WTC11 (cell line): ENCODE measurements around the gene SDHB. TPM values are rescaled to one million over a fixed set of nuclear protein-coding genes. Genes with fewer than 3 reads are reported as not detected.

Experiments used
- ATAC-seq: fragments of 200-7000 bp; cut with Tn5 transposase; 2 replicates; pipeline ENCODE4 v1.10.0; 2021; ENCODE audit warnings: mild to moderate bottlenecking, moderate library complexity
- CTCF ChIA-PET: fragments of 300-600 bp; sonication (Branson Sonifier 250); formaldehyde crosslinking; loops from one replicate; lab custom pipeline; 2021; ENCODE audit warnings: antibody characterized with exemption; lab: Charles Lee
- POLR2A ChIA-PET: fragments of 350-600 bp; sonication (Branson Sonifier 250); formaldehyde crosslinking; loops from one replicate; lab custom pipeline; 2021; ENCODE audit warnings: antibody characterized with exemption; lab: Charles Lee
- DNase-seq: peaks from one replicate; pipeline ENCODE4 v3.0.0; 2021; ENCODE audit warnings: low spot score
- H3K27ac Mint-ChIP-seq: 2 replicates; pipeline ENCODE4 v1.8.0; 2021; ENCODE audit warnings: mixed read lengths
- H3K27me3 Mint-ChIP-seq: 2 replicates; pipeline ENCODE4 v1.8.0; 2021; ENCODE audit warnings: low read depth, mild to moderate bottlenecking, moderate library complexity, mixed read lengths
- H3K36me3 Mint-ChIP-seq: 2 replicates; pipeline ENCODE4 v1.8.0; 2021; ENCODE audit warnings: mixed read lengths
- H3K4me1 Mint-ChIP-seq: 2 replicates; pipeline ENCODE4 v1.8.0; 2022; ENCODE audit warnings: mixed read lengths
- H3K4me3 Mint-ChIP-seq: 2 replicates; pipeline ENCODE4 v1.8.0; 2021; ENCODE audit warnings: mild to moderate bottlenecking, moderate library complexity, mixed read lengths
- H3K9me3 Mint-ChIP-seq: 2 replicates; pipeline ENCODE4 v1.8.0; 2021; ENCODE audit warnings: mixed read lengths
- ATF1 ChIP-seq: sonication (generic); formaldehyde crosslinking; IDR thresholded peaks from 2 replicates; pipeline ENCODE4 v1.8.1; 2023; ENCODE audit warnings: mild to moderate bottlenecking, moderate library complexity, missing genetic modification reagents
- ATF6 ChIP-seq: sonication (generic); formaldehyde crosslinking; IDR thresholded peaks from 2 replicates; pipeline ENCODE4 v1.8.1; 2023; ENCODE audit warnings: mild to moderate bottlenecking, missing genetic modification reagents
- CTCF ChIP-seq: fragments of 200-600 bp; IDR thresholded peaks from 2 replicates; pipeline ENCODE4 v1.8.0; 2022; ENCODE audit warnings: antibody characterized with exemption
- E2F4 ChIP-seq: sonication (generic); formaldehyde crosslinking; IDR thresholded peaks from 2 replicates; pipeline ENCODE4 v1.8.1; 2022; ENCODE audit warnings: low read depth, mild to moderate bottlenecking, moderate library complexity, missing genetic modification reagents, borderline replicate concordance
- EMX1 ChIP-seq: fragments of 250-450 bp; sonication (Bioruptor Pico); IDR thresholded peaks from 2 replicates; pipeline ENCODE4 v1.8.0; 2021; ENCODE audit warnings: mild to moderate bottlenecking
- MXD4 ChIP-seq: fragments of 250-450 bp; sonication (Bioruptor Pico); IDR thresholded peaks from 2 replicates; pipeline ENCODE4 v1.8.0; 2021; ENCODE audit warnings: mild to moderate bottlenecking, moderate library complexity, borderline replicate concordance
- NFE2L1 ChIP-seq: sonication (generic); formaldehyde crosslinking; IDR thresholded peaks from 2 replicates; pipeline ENCODE4 v1.8.1; 2023; ENCODE audit warnings: missing genetic modification reagents
- NR3C1 ChIP-seq: sonication (generic); formaldehyde crosslinking; conservative IDR thresholded peaks from 2 replicates; pipeline ENCODE4 v1.8.1; 2023; ENCODE audit warnings: low read depth, mild to moderate bottlenecking, missing genetic modification reagents
- RORB ChIP-seq: fragments of 250-450 bp; sonication (Bioruptor Pico); IDR thresholded peaks from 2 replicates; pipeline ENCODE4 v1.9.0; 2021; ENCODE audit warnings: mild to moderate bottlenecking
- SMAD4 ChIP-seq: sonication (generic); formaldehyde crosslinking; IDR thresholded peaks from 2 replicates; pipeline ENCODE4 v1.8.0; 2022; ENCODE audit warnings: mild to moderate bottlenecking, missing genetic modification reagents
- SP1 ChIP-seq: sonication (generic); formaldehyde crosslinking; conservative IDR thresholded peaks from 2 replicates; pipeline ENCODE4 v1.8.1; 2022; ENCODE audit warnings: missing genetic modification reagents
- STAT6 ChIP-seq: sonication (generic); formaldehyde crosslinking; conservative IDR thresholded peaks from 2 replicates; pipeline ENCODE4 v1.8.1; 2023; ENCODE audit warnings: mild to moderate bottlenecking, low read depth, missing genetic modification reagents, moderate library complexity
- TCF7 ChIP-seq: sonication (generic); formaldehyde crosslinking; IDR thresholded peaks from 2 replicates; pipeline ENCODE4 v1.8.0; 2022; ENCODE audit warnings: mild to moderate bottlenecking, low read depth, missing genetic modification reagents, moderate library complexity
- ZNF138 ChIP-seq: sonication (generic); formaldehyde crosslinking; conservative IDR thresholded peaks from 2 replicates; pipeline ENCODE4 v1.8.1; 2022; ENCODE audit warnings: mild to moderate bottlenecking, moderate library complexity, missing genetic modification reagents
- ZNF281 ChIP-seq: sonication (generic); formaldehyde crosslinking; IDR thresholded peaks from 2 replicates; pipeline ENCODE4 v1.8.0; 2023; ENCODE audit warnings: mild to moderate bottlenecking, missing genetic modification reagents
- ZNF317 ChIP-seq: sonication (generic); formaldehyde crosslinking; IDR thresholded peaks from 2 replicates; pipeline ENCODE4 v1.8.1; 2023; ENCODE audit warnings: low read depth, mild to moderate bottlenecking, moderate library complexity, missing genetic modification reagents, borderline replicate concordance
- ZNF423 ChIP-seq: fragments of 250-450 bp; sonication (Bioruptor Pico); IDR thresholded peaks from 2 replicates; pipeline ENCODE4 v2.1.2; 2022; ENCODE audit warnings: mild to moderate bottlenecking, moderate library complexity
- ZNF532 ChIP-seq: fragments of 250-450 bp; sonication (Bioruptor Pico); IDR thresholded peaks from 2 replicates; pipeline ENCODE4 v1.9.0; 2021; ENCODE audit warnings: mild to moderate bottlenecking, borderline replicate concordance
- total RNA-seq: library from RNA; stranded (reverse); gene quantifications from 3 replicates; pipeline ENCODE4 v1.2.3, GENCODE V29; 2021

The SDHB gene
- total RNA-seq, 1 experiment from 2014 or later: 89.5 TPM

- DNase-seq (no peak), ATAC-seq (no peak)
- Mint-ChIP-seq H3K4me1 (no peaks in the 10 kb centered on the region), H3K27me3 (no peaks in the 10 kb centered on the region; the same call in 1 of the 2 replicates), H3K4me3 (no peak overlapping the region), H3K27ac (no peak overlapping the region), H3K9me3 (peaks cover 5% of the 10 kb centered on the region; the same call in 1 of the 2 replicates), H3K36me3 (peaks cover 5% of the 10 kb centered on the region)
- TF ChIP-seq ZNF281 (CRISPR knock-in tag) (no peak), RORB (CRISPR knock-in tag) (no peak), ZNF138 (CRISPR knock-in tag) (no peak), TCF7 (CRISPR knock-in tag) (no peak), CTCF (no peak), ZNF532 (CRISPR knock-in tag) (no peak), SMAD4 (CRISPR knock-in tag) (no peak), SP1 (CRISPR knock-in tag) (no peak), NR3C1 (CRISPR knock-in tag) (no peak), ZNF423 (CRISPR knock-in tag) (no peak), ZNF317 (no peak), EMX1 (CRISPR knock-in tag) (no peak), MXD4 (no peak), ATF1 (CRISPR knock-in tag) (no peak), ATF6 (CRISPR knock-in tag) (no peak), E2F4 (CRISPR knock-in tag) (no peak), STAT6 (CRISPR knock-in tag) (no peak), NFE2L1 (CRISPR knock-in tag) (no peak)
- ChIA-PET POLR2A (no interaction called here), CTCF (interaction anchor here (1.0 to 1.1 kb wide), 2 partner anchors 12 to 297 kb away, joined by 3 read pairs; no protein-coding TSS in a partner anchor)
Measured at GRCh38 chr1:17071794-17072193, 18.0 kb upstream of the SDHB start.
